Neural progenitor cell (in vitro differentiated cells): ENCODE measurements around the gene BLOC1S1.

Source experiments
- CTCF ChIP-seq: fragments of 200-600 bp; sonication (generic); IDR thresholded peaks from 2 replicates; pipeline ENCODE4 v1.5.1; 2017; ENCODE audit warnings: antibody characterized with exemption, mild to moderate bottlenecking
- EZH2phosphoT487 ChIP-seq: fragments of 200-600 bp; sonication (generic); IDR thresholded peaks from 2 replicates; pipeline ENCODE4 v1.6.1; 2017; ENCODE audit warnings: antibody characterized with exemption

GRCh38 chr12:55698965-55699364 is 16.9 kb upstream of the BLOC1S1 start:
- TF ChIP-seq EZH2phosphoT487: no peak
- no peak for TF ChIP-seq CTCF
